Sigmoid colon (tissue), 7 donors: ENCODE results near the gene IKZF1. TPM values are rescaled to one million over a fixed set of nuclear protein-coding genes. Genes with fewer than 3 reads are reported as not detected.

Source experiments
- DNase-seq: peaks from one replicate; pipeline ENCODE4 v3.0.0-alpha.2; 2019
- H3K27ac ChIP-seq, 4 donors: fragments of 200-600 bp; sonication (generic); one replicate each; pipeline ENCODE4 v1.5.1; 2016 to 2019; ENCODE audit warnings: mild to moderate bottlenecking in 1 of 4
- H3K27me3 ChIP-seq, 3 donors: fragments of 200-600 bp; sonication (generic); one replicate each; pipeline ENCODE4 v1.5.1; 2019; ENCODE audit warnings: mild to moderate bottlenecking in 1 of 3
- H3K36me3 ChIP-seq, 4 donors: fragments of 200-600 bp; sonication (generic); one replicate each; pipeline ENCODE4 v1.5.1; 2016 to 2019
- H3K4me1 ChIP-seq, 4 donors: fragments of 200-600 bp; sonication (generic); one replicate each; pipeline ENCODE4 v1.5.1; 2017 to 2019
- H3K4me3 ChIP-seq, 4 donors: fragments of 200-600 bp; sonication (generic); one replicate each; pipeline ENCODE4 v1.5.1; 2017 to 2019; ENCODE audit warnings: mild to moderate bottlenecking in 2 of 4, moderate library complexity in 1 of 4
- H3K9me3 ChIP-seq, 4 donors: fragments of 200-600 bp in 3 of 4; sonication (generic) in 3 of 4; one replicate each; pipeline versions ENCODE4 v1.5.1 to v1.6.1; 2013 to 2019
- EP300 ChIP-seq, 4 donors: sonication (generic); formaldehyde crosslinking; IDR thresholded peaks; one replicate each; pipeline ENCODE4 v1.6.1; 2017; ENCODE audit warnings: antibody characterized with exemption in 4 of 4
- POLR2A ChIP-seq, 2 donors: fragments of 450-650 bp; IDR thresholded peaks; one replicate each; pipeline ENCODE4 v1.6.1; 2016; ENCODE audit warnings: antibody characterized with exemption in 2 of 2, mild to moderate bottlenecking in 2 of 2, moderate library complexity in 2 of 2
- POLR2AphosphoS5 ChIP-seq, 4 donors: sonication (generic); formaldehyde crosslinking; IDR thresholded peaks; one replicate each; pipeline ENCODE4 v1.6.1; 2017; ENCODE audit warnings: antibody characterized with exemption in 4 of 4
- WGBS, 2 donors: extraction: QIAGEN DNeasy Blood & Tissue Kit; methylation state at CpG; one replicate each; pipeline ENCODE4 v1.1.7; 2013; 5-methylcytosine and 5-hydroxymethylcytosine counted together
- intact Hi-C: fragments of 100-400 bp; cut with DNase I; formaldehyde crosslinking; loops from one replicate; pipeline ENCODE4 v1.15.1; 2023
- polyA plus RNA-seq, 3 donors: library from polyadenylated mRNA; stranded (reverse); fragments of 200-250 nt; gene quantifications; one replicate each; pipeline ENCODE4 v1.2.3, GENCODE V29; 2013
- total RNA-seq, 4 donors: library from RNA; depleted of rRNA; stranded (reverse); fragments of >200 nt; gene quantifications; one replicate each; pipeline ENCODE4 v1.1.0, GENCODE V29; 2016
- TF ChIP-seq, protein P1 (sequence below), 4 experiments: fragments of 450-650 bp in 3 of 4; fragments of 200-600 bp in 1 of 4; IDR thresholded peaks; one replicate each; pipeline ENCODE4 v1.5.1; 2016 to 2019; ENCODE audit warnings: antibody characterized with exemption in 4 of 4, mild to moderate bottlenecking in 3 of 4, moderate library complexity in 2 of 4
- donor health status: healthy with polysubstance abuse.
- donor health status: Bipolar disorder and iron deficiency.
- donor health status: healthy.

IKZF1 gene
- total and polyA plus RNA-seq, 7 donors = 1.8 to 29.9 (median 6.4) TPM

DNA sequence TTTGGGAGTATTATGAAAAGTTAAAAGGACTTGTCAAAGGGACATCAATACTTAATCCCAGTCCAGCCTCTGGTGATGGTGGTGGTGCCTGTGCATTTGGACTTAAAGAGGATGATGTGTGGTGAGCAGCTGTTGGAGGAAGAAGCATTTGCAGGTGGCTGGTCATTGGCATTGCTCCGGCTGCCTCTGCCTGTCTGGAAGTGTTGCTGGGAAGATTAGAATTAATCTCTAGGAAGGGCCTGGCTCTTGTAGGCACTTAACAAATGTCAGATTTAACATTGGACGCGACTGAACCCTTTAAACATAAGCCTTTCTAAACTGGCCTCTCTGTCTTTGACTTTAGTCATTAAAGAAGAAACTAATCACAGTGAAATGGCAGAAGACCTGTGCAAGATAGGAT is 86.9 kb downstream of the IKZF1 start:
- no peaks in the 10 kb centered on the region for H3K4me1 ChIP-seq
- H3K27ac ChIP-seq = no peak overlapping the region
- DNase-seq = no peak
- no peaks in the 10 kb centered on the region for H3K36me3 ChIP-seq
- H3K27me3 ChIP-seq = no peaks in the 10 kb centered on the region
- intact Hi-C loops = no loop called here
- TF ChIP-seq EP300 (IDR thresholded peaks at IDR 0.05) (no peak), POLR2AphosphoS5 (IDR thresholded peaks at IDR 0.05) (no peak), POLR2A (IDR thresholded peaks at IDR 0.05) (no peak)
- TF ChIP-seq, protein P1, sequence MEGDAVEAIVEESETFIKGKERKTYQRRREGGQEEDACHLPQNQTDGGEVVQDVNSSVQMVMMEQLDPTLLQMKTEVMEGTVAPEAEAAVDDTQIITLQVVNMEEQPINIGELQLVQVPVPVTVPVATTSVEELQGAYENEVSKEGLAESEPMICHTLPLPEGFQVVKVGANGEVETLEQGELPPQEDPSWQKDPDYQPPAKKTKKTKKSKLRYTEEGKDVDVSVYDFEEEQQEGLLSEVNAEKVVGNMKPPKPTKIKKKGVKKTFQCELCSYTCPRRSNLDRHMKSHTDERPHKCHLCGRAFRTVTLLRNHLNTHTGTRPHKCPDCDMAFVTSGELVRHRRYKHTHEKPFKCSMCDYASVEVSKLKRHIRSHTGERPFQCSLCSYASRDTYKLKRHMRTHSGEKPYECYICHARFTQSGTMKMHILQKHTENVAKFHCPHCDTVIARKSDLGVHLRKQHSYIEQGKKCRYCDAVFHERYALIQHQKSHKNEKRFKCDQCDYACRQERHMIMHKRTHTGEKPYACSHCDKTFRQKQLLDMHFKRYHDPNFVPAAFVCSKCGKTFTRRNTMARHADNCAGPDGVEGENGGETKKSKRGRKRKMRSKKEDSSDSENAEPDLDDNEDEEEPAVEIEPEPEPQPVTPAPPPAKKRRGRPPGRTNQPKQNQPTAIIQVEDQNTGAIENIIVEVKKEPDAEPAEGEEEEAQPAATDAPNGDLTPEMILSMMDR (IDR thresholded peaks at IDR 0.05) = no peak
- no peaks in the 10 kb centered on the region for H3K9me3 ChIP-seq
- 77 to 78% methylated on average over 3 of the region's 3 CpGs for WGBS, 2 donors
- H3K4me3 ChIP-seq = no peak overlapping the region

DNA sequence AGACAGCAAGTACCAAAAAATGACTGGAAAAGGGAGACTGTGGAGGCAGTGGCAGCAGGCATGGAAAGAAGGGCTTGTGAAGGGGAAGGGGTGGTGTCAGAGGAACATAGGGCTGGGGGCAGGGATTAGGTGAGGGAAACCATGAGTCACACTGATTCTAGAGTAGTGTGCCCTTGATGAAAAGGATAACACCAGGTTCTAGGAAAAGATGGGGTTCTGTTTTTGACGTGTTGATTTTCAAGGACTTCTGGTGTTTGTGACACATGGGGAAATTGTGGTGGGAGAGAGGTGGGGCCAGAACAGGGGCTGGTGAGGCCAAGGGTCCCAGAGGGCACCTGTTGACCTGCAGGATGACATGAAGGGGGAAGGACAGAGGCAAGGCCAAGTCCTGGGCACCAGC is 88.6 kb downstream of the IKZF1 start:
- Histone ChIP-seq H3K4me1 (no peaks in the 10 kb centered on the region), H3K27ac (no peak overlapping the region), H3K4me3 (no peak overlapping the region), H3K27me3 (no peaks in the 10 kb centered on the region), H3K9me3 (no peaks in the 10 kb centered on the region), H3K36me3 (no peaks in the 10 kb centered on the region)
- no peak for TF ChIP-seq EP300 (IDR thresholded peaks at IDR 0.05)
- TF ChIP-seq POLR2A (IDR thresholded peaks at IDR 0.05) = no peak
- TF ChIP-seq POLR2AphosphoS5 (IDR thresholded peaks at IDR 0.05) = no peak
- TF ChIP-seq, protein P1 (IDR thresholded peaks at IDR 0.05) = no peak
- 42 to 56% methylated on average over 1 of the region's 1 CpG for WGBS, 2 donors
- intact Hi-C loops = no loop called here
- no peak for DNase-seq

DNA sequence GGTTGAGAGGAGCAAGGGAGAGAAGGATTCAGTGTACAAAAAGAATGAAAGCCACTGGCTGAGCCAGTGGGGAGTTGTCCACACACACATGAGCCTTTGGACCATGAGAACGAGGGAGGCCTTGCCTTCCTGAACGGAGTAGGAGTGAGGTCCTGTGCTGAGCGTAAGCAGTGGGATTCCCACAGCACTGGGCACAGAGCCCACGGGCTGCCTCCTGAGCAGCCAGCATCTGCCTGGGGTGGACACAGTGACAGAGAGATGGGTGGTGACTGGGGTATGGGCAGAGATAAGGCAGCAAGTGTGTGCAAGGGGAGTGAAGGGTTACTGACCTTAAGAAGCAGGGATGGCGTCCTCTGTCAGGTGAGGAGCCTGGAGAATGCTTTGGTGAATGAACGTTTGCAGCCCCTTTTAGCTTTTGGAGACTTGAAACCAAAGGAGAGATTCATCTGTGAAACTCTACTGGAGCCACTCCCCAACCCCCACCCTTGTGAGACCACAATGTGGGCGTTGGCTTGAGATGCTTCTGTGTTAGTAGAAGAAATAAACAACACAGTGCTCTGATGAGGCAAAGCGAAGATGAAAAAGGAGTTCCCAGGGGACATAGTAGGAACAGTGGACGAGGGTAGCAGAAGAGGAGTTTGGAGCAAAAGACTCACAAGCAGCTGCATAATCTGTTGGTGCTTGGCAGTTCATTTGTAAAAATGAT is 89.2 kb downstream of the IKZF1 start:
- Histone ChIP-seq H3K36me3 (no peaks in the 10 kb centered on the region), H3K4me3 (no peak overlapping the region), H3K27me3 (peaks cover 0 to 5% (median 0%) of the 10 kb centered on the region in 3 donors), H3K27ac (no peak overlapping the region), H3K4me1 (no peaks in the 10 kb centered on the region), H3K9me3 (no peaks in the 10 kb centered on the region)
- DNase-seq = no peak
- WGBS, 2 donors = 53 to 55% methylated on average over 9 of the region's 9 CpGs
- TF ChIP-seq EP300 (IDR thresholded peaks at IDR 0.05) (no peak), POLR2A (IDR thresholded peaks at IDR 0.05) (no peak), POLR2AphosphoS5 (IDR thresholded peaks at IDR 0.05) (no peak)
- TF ChIP-seq, protein P1 (IDR thresholded peaks at IDR 0.05) = no peak
- intact Hi-C loops = no loop called here

DNA sequence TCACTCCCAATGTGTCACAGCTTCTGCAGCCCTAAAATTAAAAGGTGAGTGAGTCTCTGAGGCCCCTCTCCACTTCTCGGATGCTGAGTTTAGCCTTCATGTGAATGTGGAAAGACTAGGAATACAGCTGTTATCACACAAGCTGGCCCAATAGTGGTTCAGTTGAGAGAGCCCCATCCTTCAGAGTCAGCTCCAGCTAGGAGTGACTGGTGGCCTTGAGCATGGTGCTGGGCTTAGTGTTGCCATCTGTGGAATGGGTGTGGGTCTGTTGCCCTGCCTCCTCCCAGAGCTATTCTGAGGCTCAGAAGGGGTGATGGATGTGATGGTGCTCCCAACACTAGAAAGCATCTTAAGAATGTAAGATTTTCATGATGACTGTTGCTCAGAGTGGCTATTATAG is 89.8 kb downstream of the IKZF1 start:
- Histone ChIP-seq H3K36me3 (no peaks in the 10 kb centered on the region), H3K9me3 (no peaks in the 10 kb centered on the region), H3K27me3 (peaks cover 0 to 5% (median 0%) of the 10 kb centered on the region in 3 donors), H3K4me1 (no peaks in the 10 kb centered on the region), H3K27ac (no peak overlapping the region), H3K4me3 (no peak overlapping the region)
- intact Hi-C loops = no loop called here
- no peak for TF ChIP-seq POLR2AphosphoS5 (IDR thresholded peaks at IDR 0.05)
- TF ChIP-seq, protein P1 (IDR thresholded peaks at IDR 0.05) = no peak
- no peak for TF ChIP-seq POLR2A (IDR thresholded peaks at IDR 0.05)
- TF ChIP-seq EP300 (IDR thresholded peaks at IDR 0.05) = no peak
- DNase-seq = no peak
- WGBS, 2 donors = 80 to 85% methylated on average over 1 of the region's 1 CpG

DNA sequence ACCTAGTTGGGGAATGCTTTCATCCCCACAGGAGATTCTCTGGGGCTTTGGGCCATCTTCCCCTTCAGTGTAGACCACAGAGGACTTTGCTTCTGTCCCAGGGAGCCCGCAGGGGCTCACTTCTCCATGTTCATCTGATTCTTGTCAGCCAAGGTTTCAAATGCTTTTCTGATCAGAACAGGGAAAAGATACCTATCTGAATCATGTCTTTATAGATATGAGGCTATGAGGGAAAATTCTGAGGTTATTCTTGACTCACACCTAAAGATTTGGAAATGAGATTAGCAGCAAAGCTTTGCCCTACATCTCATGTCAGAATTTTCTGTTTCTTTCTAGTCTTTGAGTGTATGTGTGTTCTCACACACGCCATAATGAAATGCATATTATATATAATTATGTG is 92.3 kb downstream of the IKZF1 start:
- Histone ChIP-seq H3K4me3 (no peak overlapping the region), H3K36me3 (no peaks in the 10 kb centered on the region), H3K27me3 (peaks cover 3 to 29% (median 21%) of the 10 kb centered on the region in 3 donors), H3K9me3 (no peaks in the 10 kb centered on the region), H3K4me1 (no peaks in the 10 kb centered on the region), H3K27ac (no peak overlapping the region)
- intact Hi-C loops = no loop called here
- TF ChIP-seq POLR2AphosphoS5 (IDR thresholded peaks at IDR 0.05) (no peak), POLR2A (IDR thresholded peaks at IDR 0.05) (no peak), EP300 (IDR thresholded peaks at IDR 0.05) (no peak)
- TF ChIP-seq, protein P1 (IDR thresholded peaks at IDR 0.05) = no peak
- 71 to 76% methylated on average over 2 of the region's 2 CpGs for WGBS, 2 donors
- DNase-seq = no peak
